ENCODE measurements around the gene LILRB5.

DNA sequence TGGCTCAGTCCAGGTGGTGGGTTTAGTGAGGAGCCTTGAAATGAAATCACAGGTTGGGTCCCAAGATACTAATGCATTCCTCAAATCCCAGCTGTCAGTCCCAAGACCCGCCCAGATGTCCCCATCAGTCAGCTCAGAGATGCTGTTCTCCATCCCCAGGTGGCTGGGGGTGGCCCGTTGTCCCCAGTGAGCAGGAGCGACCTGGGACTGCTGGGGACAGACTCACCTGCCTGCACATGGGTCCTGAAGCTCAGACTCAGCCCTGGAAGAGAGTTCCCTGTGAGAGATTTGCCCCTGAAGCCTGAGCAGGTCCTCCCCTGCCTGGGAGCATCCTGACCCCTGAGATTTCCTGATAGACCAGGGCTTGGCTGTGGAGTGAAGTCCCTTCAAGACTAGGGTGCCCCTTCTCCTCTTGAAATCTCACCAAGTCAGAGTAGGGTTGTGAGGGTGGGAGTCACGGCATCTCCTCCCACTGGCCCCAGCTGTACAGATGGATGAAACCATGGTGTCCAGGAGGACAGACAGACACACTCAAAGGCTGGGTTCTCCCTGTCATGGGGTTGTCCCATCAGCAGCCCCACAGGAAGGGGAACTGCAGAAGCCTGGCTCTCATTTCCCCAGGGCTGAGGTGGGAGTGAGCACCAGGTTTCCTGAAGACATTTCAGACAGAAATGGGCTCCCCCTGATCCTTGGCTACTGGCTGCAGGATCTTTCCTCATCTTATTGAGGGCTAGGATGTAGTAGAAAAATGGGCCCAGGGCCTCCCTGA lies 41.5 kb upstream of the LILRB5 start:
- TF ChIP-seq CTCF (IDR thresholded peaks at IDR 0.05), result no peak
- no peak for TF ChIP-seq POLR2AphosphoS5 (IDR thresholded peaks at IDR 0.05)

All from transverse colon (tissue), 4 donors.